Left lung (tissue), 10 donors: ENCODE results near the gene CEP131. TPM values are rescaled to one million over a fixed set of nuclear protein-coding genes. Genes with fewer than 3 reads are reported as not detected.
"Not testable (repeated sequence)": the region's sequence is repeated elsewhere in the genome, so short reads cannot be mapped to it uniquely, and the experiment has no call there.

ENCODE experiments used
- ATAC-seq: fragments of 200-7000 bp; cut with Tn5 transposase; one replicate; pipeline ENCODE4 v1.9.1; 2020; ENCODE audit warnings: moderate library complexity
- DNase-seq, 4 donors: peaks; one replicate each; pipeline ENCODE4 v3.0.0-alpha.2; 2013 to 2020
- H3K27ac ChIP-seq, 2 donors: fragments of 200-600 bp; sonication (generic) in 1 of 2; one replicate each; pipeline versions ENCODE4 v1.5.0 to v1.8.0; 2020 to 2021
- H3K27me3 ChIP-seq, 2 donors: fragments of 200-600 bp; sonication (generic) in 1 of 2; one replicate each; pipeline versions ENCODE4 v1.5.0 to v1.8.0; 2020 to 2021
- H3K36me3 ChIP-seq, 2 donors: fragments of 200-600 bp; sonication (generic) in 1 of 2; one replicate each; pipeline versions ENCODE4 v1.5.0 to v1.8.0; 2020 to 2021
- H3K4me1 ChIP-seq, 2 donors: fragments of 200-600 bp; one replicate each; pipeline ENCODE4 v1.8.0; 2021
- H3K4me3 ChIP-seq, 2 donors: fragments of 200-600 bp; sonication (generic) in 1 of 2; one replicate each; pipeline versions ENCODE4 v1.5.0 to v1.8.0; 2020 to 2021; ENCODE audit warnings: mild to moderate bottlenecking in 1 of 2
- H3K9me3 ChIP-seq, 2 donors: fragments of 200-600 bp; sonication (generic) in 1 of 2; one replicate each; pipeline versions ENCODE4 v1.5.0 to v1.8.0; 2020 to 2021
- CTCF ChIP-seq, 2 donors: fragments of 200-600 bp; sonication (generic) in 1 of 2; IDR thresholded peaks; one replicate each; pipeline versions ENCODE4 v1.5.0 to v1.8.0; 2021; ENCODE audit warnings: antibody characterized with exemption in 2 of 2
- intact Hi-C, 2 donors: fragments of 100-400 bp; cut with DNase I; formaldehyde crosslinking; loops; one replicate each; pipeline versions ENCODE4 v1.11.2 to v1.14.2; 2022
- polyA plus RNA-seq, 6 donors: library from polyadenylated mRNA; unstranded; fragments of 120-200 nt; gene quantifications; one replicate each; pipeline ENCODE4 v1.2.1, GENCODE V29; 2013; ENCODE audit not compliant: insufficient read length in 6 of 6
- total RNA-seq, 2 donors: library from RNA; stranded (reverse); fragmentation: NEBNext Ultra II Directional; extraction: Animal tissue kit (Norgen Biotek cat#: 25700); gene quantifications; one replicate each; pipeline ENCODE4 v1.2.1, GENCODE V29; 2021
- donor health status: DM: no; HTN: yes; CAD: no.
- donor health status: DM: no; HTN: no; CAD: no.

The CEP131 gene
- total and polyA plus RNA-seq, 8 donors = 7.7 to 21.0 (median 16.9) TPM

DNA sequence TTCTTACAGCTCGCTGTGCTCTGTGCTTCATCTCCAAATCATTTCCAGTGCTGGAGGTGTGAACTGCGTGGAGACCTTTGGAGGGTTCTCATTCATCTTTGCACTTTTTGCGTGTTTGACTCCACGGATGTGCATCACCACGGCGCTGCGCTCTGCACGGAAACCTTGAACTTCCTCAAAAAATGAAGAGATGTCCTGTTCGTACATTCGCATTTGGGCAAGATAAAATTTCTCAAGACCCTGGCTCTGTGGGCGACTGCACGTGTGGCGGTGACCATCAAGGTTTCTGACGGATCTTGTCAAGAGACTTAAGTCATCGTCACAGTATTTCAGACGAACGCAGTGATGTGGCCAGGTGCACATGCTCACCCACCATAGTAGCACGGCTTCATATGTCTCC is 67.8 kb downstream of the CEP131 start:
- Histone ChIP-seq H3K27me3 (no peaks in the 10 kb centered on the region), H3K36me3 (no peaks in the 10 kb centered on the region), H3K27ac (peak overlapping the region in 1 of 2 donors; percentile 45), H3K4me3 (no peak overlapping the region), H3K4me1 (peaks cover 0 to 56% of the 10 kb centered on the region in 2 donors), H3K9me3 (no peaks in the 10 kb centered on the region)
- no peak for TF ChIP-seq CTCF (IDR thresholded peaks at IDR 0.05)
- intact Hi-C loops = no loop called here
- ATAC-seq = no peak
- DNase-seq = peak in 1 of 4 donors; percentile 82

GRCh38 chr17:81154016-81154415 is 68.7 kb downstream of the CEP131 start:
- H3K4me1 ChIP-seq = peaks cover 0 to 56% of the 10 kb centered on the region in 2 donors
- H3K27ac ChIP-seq = peak overlapping the region in 1 of 2 donors; percentile 84

GRCh38 chr17:81153340-81153803 is 69.4 kb downstream of the CEP131 start:
- Histone ChIP-seq H3K27me3 (no peaks in the 10 kb centered on the region), H3K4me1 (peaks cover 0 to 55% of the 10 kb centered on the region in 2 donors), H3K4me3 (no peak overlapping the region), H3K9me3 (no peaks in the 10 kb centered on the region), H3K36me3 (no peaks in the 10 kb centered on the region), H3K27ac (peak overlapping the region; percentile 26 to 84)
- DNase-seq = peak in 1 of 4 donors; percentile 24
- TF ChIP-seq CTCF (IDR thresholded peaks at IDR 0.05) = no peak
- intact Hi-C loops = no loop called here
- peak; percentile 27 for ATAC-seq

More at GRCh38 chr17:81154016-81154415, 68.7 kb downstream of the CEP131 start:
- DNase-seq, H3K36me3 ChIP-seq, H3K4me3 ChIP-seq, ATAC-seq, H3K27me3 ChIP-seq, H3K9me3 ChIP-seq, intact Hi-C loops: not testable (repeated sequence)

GRCh38 chr17:81152288-81152828 is 70.4 kb downstream of the CEP131 start:
- intact Hi-C loops = no loop called here
- no peak for TF ChIP-seq CTCF (IDR thresholded peaks at IDR 0.05)
- H3K27ac ChIP-seq = peak overlapping the region in 1 of 2 donors; percentile 84
- peaks cover 0 to 55% of the 10 kb centered on the region in 2 donors for H3K4me1 ChIP-seq
- H3K27me3 ChIP-seq = no peaks in the 10 kb centered on the region
- H3K36me3 ChIP-seq = no peaks in the 10 kb centered on the region
- H3K4me3 ChIP-seq = no peak overlapping the region
- peak in 1 of 4 donors; percentile 43 for DNase-seq
- no peaks in the 10 kb centered on the region for H3K9me3 ChIP-seq
- ATAC-seq = no peak

DNA sequence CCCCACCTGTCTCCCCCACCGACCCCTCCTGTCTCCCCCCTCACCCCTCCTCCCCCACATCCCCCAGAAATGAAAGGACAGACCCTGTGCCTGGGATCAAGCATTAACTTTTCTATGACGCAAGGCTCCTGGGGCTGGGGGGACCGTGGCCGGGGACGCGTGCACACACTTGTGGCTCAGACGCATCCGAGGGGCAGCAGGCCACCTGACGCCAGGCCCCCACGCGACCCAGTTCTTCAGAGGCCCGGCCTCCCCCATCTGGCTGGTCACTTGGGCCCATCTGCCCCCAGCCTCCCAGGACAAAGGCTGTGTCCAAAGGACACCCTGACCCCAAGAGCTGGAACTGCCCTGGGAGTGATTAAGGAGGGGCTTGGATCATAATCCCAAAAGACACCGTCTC is 71.5 kb downstream of the CEP131 start:
- H3K4me1 ChIP-seq = peaks cover 0 to 55% of the 10 kb centered on the region in 2 donors
- no peaks in the 10 kb centered on the region for H3K36me3 ChIP-seq
- no peak for TF ChIP-seq CTCF (IDR thresholded peaks at IDR 0.05)
- H3K27me3 ChIP-seq = no peaks in the 10 kb centered on the region
- DNase-seq (peak in 1 of 4 donors; percentile 68), ATAC-seq (no peak)
- intact Hi-C loops = no loop called here
- no peaks in the 10 kb centered on the region for H3K9me3 ChIP-seq
- H3K4me3 ChIP-seq = no peak overlapping the region
- H3K27ac ChIP-seq = peak overlapping the region in 1 of 2 donors; percentile 84
